Endothelial cell of umbilical vein (primary cell): ENCODE measurements around the gene RAB1B. TPM values are rescaled to one million over a fixed set of nuclear protein-coding genes. Genes with fewer than 3 reads are reported as not detected.

Experiments
- BruUV-seq: library from RNA; stranded (reverse); fragments of 400-500 nt; replicated peaks from 2 replicates; lab custom pipeline; 2021; lab: Mats Ljungman, UMichigan
- CTCF ChIA-PET: fragments of 300-600, 350-600 bp; sonication (Branson Sonifier 250); formaldehyde crosslinking; loops from one replicate; lab custom pipeline; 2021; ENCODE audit warnings: antibody characterized with exemption, inconsistent platforms; lab: Charles Lee
- POLR2A ChIA-PET: fragments of 300-600, 350-600 bp; sonication (Branson Sonifier 250); formaldehyde crosslinking; loops from one replicate; lab custom pipeline; 2021; ENCODE audit warnings: antibody characterized with exemption, inconsistent platforms; lab: Charles Lee
- DNase-seq: peaks from one replicate; pipeline ENCODE4 v3.0.0-alpha.2; 2011; ENCODE audit warnings: low read depth, low spot score
- FAIRE-seq: peaks from 2 replicates; lab custom pipeline; 2011; peaks lifted over from hg19 to GRCh38; lab: Jason Lieb, UNC
- H2AFZ ChIP-seq: 2 replicates; pipeline ENCODE4 v1.6.0; 2012; ENCODE audit warnings: low read depth, low read length, control low read depth, inconsistent platforms
- H3K27ac ChIP-seq: 2 replicates; pipeline ENCODE4 v1.5.1; 2011; ENCODE audit warnings: low read depth, mild to moderate bottlenecking, control low read depth, low read length, moderate library complexity; ENCODE audit not compliant: insufficient read depth
- H3K27me3 ChIP-seq, 2 experiments: 2 replicates each; pipeline versions ENCODE4 v1.6.0 to v1.6.1; 2011; ENCODE audit warnings: low read length in 2 of 2, mixed read lengths in 1 of 2; ENCODE audit not compliant: control insufficient read depth in 2 of 2, insufficient read depth in 2 of 2
- H3K36me3 ChIP-seq, 2 experiments: 2 replicates in 1 of 2; 3 replicates in 1 of 2; pipeline ENCODE4 v1.5.1; 2011; ENCODE audit warnings: low read length in 2 of 2, mild to moderate bottlenecking in 1 of 2, moderate library complexity in 1 of 2; ENCODE audit not compliant: control insufficient read depth in 2 of 2, insufficient read depth in 2 of 2; ENCODE audit errors: extremely low read depth in 1 of 2
- H3K4me1 ChIP-seq: 3 replicates; pipeline ENCODE4 v1.5.1; 2011; ENCODE audit warnings: mild to moderate bottlenecking, low read length; ENCODE audit not compliant: control insufficient read depth, insufficient read depth; ENCODE audit errors: extremely low read depth
- H3K4me2 ChIP-seq: 2 replicates; pipeline ENCODE4 v1.6.1; 2011; ENCODE audit warnings: low read length, control low read depth, mixed read lengths; ENCODE audit not compliant: insufficient read depth
- H3K4me3 ChIP-seq, 3 experiments: fragments of 200-600 bp in 1 of 3; sonication (generic), shearing (Covaris generic) in 1 of 3; replicated peaks in 1 of 3; 2 replicates each; pipeline ENCODE4 v1.5.1; 2011 to 2016; ENCODE audit warnings: control low read depth in 3 of 3, low read length in 3 of 3, mild to moderate bottlenecking in 2 of 3, inconsistent platforms in 1 of 3, low read depth in 1 of 3, moderate library complexity in 1 of 3; ENCODE audit not compliant: insufficient read depth in 1 of 3
- H3K79me2 ChIP-seq: 2 replicates; pipeline ENCODE4 v1.6.0; 2012; ENCODE audit warnings: low read length, inconsistent platforms; ENCODE audit not compliant: control insufficient read depth, insufficient read depth
- H3K9ac ChIP-seq: replicated peaks from 2 replicates; pipeline ENCODE3; 2011; ENCODE audit warnings: low read length, control low read depth; ENCODE audit not compliant: insufficient read depth; ENCODE audit errors: extremely low read depth
- H3K9me1 ChIP-seq: replicated peaks from 3 replicates; pipeline ENCODE4 v1.6.0; 2011; ENCODE audit warnings: mild to moderate bottlenecking, low read length; ENCODE audit not compliant: control insufficient read depth, insufficient read depth; ENCODE audit errors: extremely low read depth
- H3K9me3 ChIP-seq: replicated peaks from 2 replicates; pipeline ENCODE4 v1.5.1; 2012; ENCODE audit warnings: low read length, inconsistent platforms; ENCODE audit not compliant: control insufficient read depth, insufficient read depth
- H4K20me1 ChIP-seq: replicated peaks from 2 replicates; pipeline ENCODE3; 2011; ENCODE audit warnings: mild to moderate bottlenecking, low read length; ENCODE audit not compliant: control insufficient read depth, insufficient read depth; ENCODE audit errors: extremely low read depth
- CTCF ChIP-seq, 2 donors: IDR thresholded peaks; 1 replicate in 1 of 2; 2 replicates in 1 of 2; pipeline ENCODE4 v1.5.1; 2011; ENCODE audit warnings: low read length in 2 of 2, mild to moderate bottlenecking in 2 of 2, moderate library complexity in 2 of 2, control low read depth in 1 of 2, inconsistent platforms in 1 of 2, low read depth in 1 of 2; ENCODE audit not compliant: insufficient read depth in 1 of 2; ENCODE audit errors: extremely low read depth in 1 of 2
- EZH2 ChIP-seq: IDR thresholded peaks from 2 replicates; pipeline ENCODE4 v1.6.1; 2012; ENCODE audit warnings: borderline replicate concordance, low read depth, mild to moderate bottlenecking, moderate library complexity, low read length, inconsistent platforms; ENCODE audit not compliant: severe bottlenecking
- FOS ChIP-seq: IDR thresholded peaks from 2 replicates; pipeline ENCODE4 v1.6.1; 2011; ENCODE audit warnings: mild to moderate bottlenecking, low read length, moderate library complexity, borderline replicate concordance; ENCODE audit not compliant: insufficient read depth
- GATA2 ChIP-seq: IDR thresholded peaks from 2 replicates; pipeline ENCODE4 v1.7.0; 2011; ENCODE audit warnings: low read depth, mild to moderate bottlenecking, moderate library complexity, mixed read lengths, low read length; ENCODE audit not compliant: insufficient read length, insufficient read depth
- JUN ChIP-seq: IDR thresholded peaks from 2 replicates; pipeline ENCODE4 v1.6.1; 2011; ENCODE audit warnings: borderline replicate concordance, low read depth; ENCODE audit not compliant: insufficient read length, insufficient read depth
- MYC ChIP-seq: IDR thresholded peaks from one replicate; pipeline ENCODE4 v1.6.1; 2011; ENCODE audit warnings: mild to moderate bottlenecking, low read depth, low read length
- POLR2A ChIP-seq: IDR thresholded peaks from 2 replicates; pipeline ENCODE4 v1.6.1; 2012; ENCODE audit warnings: low read depth, mild to moderate bottlenecking, control low read depth, low read length
- POLR2AphosphoS5 ChIP-seq: IDR thresholded peaks from 2 replicates; pipeline ENCODE4 v1.6.1; 2012; ENCODE audit warnings: low read depth, mild to moderate bottlenecking, control low read depth, low read length, moderate library complexity; ENCODE audit not compliant: insufficient read depth
- dilution Hi-C: fragments of 300-500 bp; cut with MboI; formaldehyde crosslinking; loops from one replicate; pipeline ENCODE4 v1.15.0; 2019; ENCODE audit warnings: low sequenced_read_pairs; ENCODE audit not compliant: extremely low pct_ligation_motif_present
- intact Hi-C: fragments of 100-400 bp; cut with micrococcal nuclease; formaldehyde crosslinking; loops from one replicate; pipeline ENCODE4 v1.10.0; 2022
- polyA plus RNA-seq, 4 experiments: library from polyadenylated mRNA; depleted of rRNA in 3 of 4; stranded (reverse) in 3 of 4; unstranded in 1 of 4; fragments of >200 nt; gene quantifications; 2 replicates each; pipeline versions ENCODE4 v1.2.1 to v1.2.3, GENCODE V29; 2011 to 2012; ENCODE audit warnings: missing spikeins in 1 of 4
- total RNA-seq: library from RNA; stranded (reverse); gene quantifications from 2 replicates; pipeline ENCODE4 v1.2.3, GENCODE V29; 2021
- TF ChIP-seq, protein P1 (sequence below): IDR thresholded peaks from 2 replicates; pipeline ENCODE4 v1.6.1; 2011; ENCODE audit not compliant: insufficient read depth, insufficient read length

RAB1B gene
- total and polyA plus RNA-seq, 2 donors (not counting 3 experiments of a cell fraction or from before 2014, with no cell fraction given) = 171 to 383 TPM

GRCh38 chr11:66237867-66238266, 30.6 kb upstream of the RAB1B start:
- no TSS peak for BruUV-seq

More at GRCh38 chr11:66237867-66238266, 30.6 kb upstream of the RAB1B start:
- Histone ChIP-seq H4K20me1 (no peaks in the 10 kb centered on the region), H3K9ac (no peak overlapping the region), H3K4me3 (no peak overlapping the region), H3K36me3 (peaks cover 0 to 56% of the 10 kb centered on the region in 2 experiments), H3K27ac (no peak overlapping the region), H3K27me3 (no peaks in the 10 kb centered on the region), H3K4me1 (no peaks in the 10 kb centered on the region), H2AFZ (no peak overlapping the region), H3K4me2 (no peak overlapping the region), H3K79me2 (no peaks in the 10 kb centered on the region), H3K9me1 (no peaks in the 10 kb centered on the region), H3K9me3 (no peaks in the 10 kb centered on the region)
- CTCF ChIA-PET = interaction anchor here (1.3 to 1.8 kb wide), 2 partner anchors 9 to 11 kb away, joined by 5 to 7 read pairs; no protein-coding TSS in a partner anchor
- no peak for FAIRE-seq
- TF ChIP-seq CTCF (IDR thresholded peaks at IDR 0.05; ENCODE audit: extremely low read depth in 1 of 2, insufficient read depth in 1 of 2, low read depth in 1 of 2, low read length in 2 of 2) = no peak
- no peak for TF ChIP-seq EZH2
- no peak for TF ChIP-seq JUN
- no peak for TF ChIP-seq FOS
- TF ChIP-seq GATA2 = no peak
- no peak for TF ChIP-seq POLR2A
- no peak for TF ChIP-seq MYC
- no peak for TF ChIP-seq POLR2AphosphoS5
- TF ChIP-seq, protein P1, sequence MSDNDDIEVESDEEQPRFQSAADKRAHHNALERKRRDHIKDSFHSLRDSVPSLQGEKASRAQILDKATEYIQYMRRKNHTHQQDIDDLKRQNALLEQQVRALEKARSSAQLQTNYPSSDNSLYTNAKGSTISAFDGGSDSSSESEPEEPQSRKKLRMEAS = no peak
- DNase-seq = no peak
- dilution Hi-C loops = no loop called here
- intact Hi-C loops = no loop called here
- POLR2A ChIA-PET = no interaction called here
